HepG2 (cell line): ENCODE data around the gene ARMC2. TPM values are rescaled to one million over a fixed set of nuclear protein-coding genes. Genes with fewer than 3 reads are reported as not detected.

Source experiments
- ARID2 ChIP-seq: sonication (generic); formaldehyde crosslinking; IDR thresholded peaks from 2 replicates; pipeline ENCODE4 v1.8.1; 2022; ENCODE audit warnings: mild to moderate bottlenecking, missing genetic modification reagents, borderline replicate concordance
- CHD4 ChIP-seq: fragments of 200-600 bp; sonication (generic); IDR thresholded peaks from 2 replicates; pipeline ENCODE4 v1.7.0; 2017; ENCODE audit warnings: mild to moderate bottlenecking, low read length, borderline replicate concordance
- ELF4 ChIP-seq: sonication (generic); formaldehyde crosslinking; IDR thresholded peaks from 2 replicates; pipeline ENCODE4 v1.5.0; 2020; ENCODE audit warnings: missing genetic modification reagents, mild to moderate bottlenecking, moderate library complexity, borderline replicate concordance
- FOXK1 ChIP-seq: sonication (generic); formaldehyde crosslinking; IDR thresholded peaks from 2 replicates; pipeline ENCODE4 v1.4.0; 2020; ENCODE audit warnings: low read depth, missing genetic modification reagents, borderline replicate concordance
- GABPB1 ChIP-seq: IDR thresholded peaks from 2 replicates; pipeline ENCODE4 v1.6.1; 2016; ENCODE audit warnings: mild to moderate bottlenecking, missing genetic modification reagents, moderate library complexity, missing compliant biosample characterization
- KAT2B ChIP-seq: fragments of 150-350 bp; IDR thresholded peaks from 2 replicates; pipeline ENCODE4 v1.6.1; 2014; ENCODE audit warnings: low read depth, low read length, borderline replicate concordance
- NFKBIZ ChIP-seq: IDR thresholded peaks from 2 replicates; pipeline ENCODE4 v1.6.1; 2018; ENCODE audit warnings: missing genetic modification reagents, missing compliant biosample characterization
- RCOR2 ChIP-seq: IDR thresholded peaks from 2 replicates; pipeline ENCODE4 v1.6.1; 2016; ENCODE audit warnings: missing biosample characterization, missing genetic modification reagents
- RNF2 ChIP-seq: fragments of 450-650 bp; conservative IDR thresholded peaks from 2 replicates; pipeline ENCODE4 v1.6.1; 2016; ENCODE audit warnings: low read depth
- SNAPC2 ChIP-seq: sonication (generic); formaldehyde crosslinking; IDR thresholded peaks from 2 replicates; pipeline ENCODE4 v1.8.1; 2022; ENCODE audit warnings: mild to moderate bottlenecking, missing genetic modification reagents
- SOX6 ChIP-seq, 2 experiments: fragments of 450-650 bp in 1 of 2; sonication (generic) in 1 of 2; formaldehyde crosslinking in 1 of 2; IDR thresholded peaks; 2 replicates each; pipeline versions ENCODE4 v1.4.0 to v1.6.1; 2017 to 2020; ENCODE audit warnings: antibody characterized with exemption in 1 of 2, mild to moderate bottlenecking in 1 of 2, missing genetic modification reagents in 1 of 2
- SP1 ChIP-seq, 2 experiments: fragments of 450-650 bp in 1 of 2; sonication (generic) in 1 of 2; formaldehyde crosslinking in 1 of 2; IDR thresholded peaks; 2 replicates each; pipeline versions ENCODE4 v1.4.0 to v1.6.1; 2016 to 2020; ENCODE audit warnings: missing genetic modification reagents in 1 of 2
- ZFP90 ChIP-seq: sonication (generic); formaldehyde crosslinking; IDR thresholded peaks from 2 replicates; pipeline ENCODE4 v1.8.0; 2022; ENCODE audit warnings: missing genetic modification reagents, mild to moderate bottlenecking, inconsistent platforms, borderline replicate concordance
- ZNF430 ChIP-seq: sonication (generic); formaldehyde crosslinking; IDR thresholded peaks from 2 replicates; pipeline ENCODE4 v1.9.0; 2021; ENCODE audit warnings: mild to moderate bottlenecking, missing genetic modification reagents
- ZNF674 ChIP-seq: sonication (generic); formaldehyde crosslinking; IDR thresholded peaks from 2 replicates; pipeline ENCODE4 v1.5.0; 2020; ENCODE audit warnings: low read depth, mild to moderate bottlenecking, missing genetic modification reagents
- ZSCAN5A ChIP-seq: sonication (generic); formaldehyde crosslinking; IDR thresholded peaks from 2 replicates; pipeline ENCODE4 v1.8.0; 2022; ENCODE audit warnings: mild to moderate bottlenecking, missing genetic modification reagents, borderline replicate concordance
- polyA plus RNA-seq, 8 experiments: library from polyadenylated mRNA; depleted of rRNA in 3 of 8; stranded (reverse) in 7 of 8; unstranded in 1 of 8; fragments of >200 nt; fragmentation: Illumina TruSeq in 4 of 8; extraction: Trizol in 4 of 8; gene quantifications; 2 replicates each; pipeline versions ENCODE4 v1.2.1 to v1.2.3, GENCODE V29; 2011 to 2016; ENCODE audit warnings: low read depth in 4 of 8, missing spikeins in 1 of 8, mixed read lengths in 1 of 8; ENCODE audit not compliant: insufficient read depth in 1 of 8
- total RNA-seq, 5 experiments: library from RNA; depleted of rRNA; stranded (reverse); fragments of >200 nt; fragmentation: Illumina TruSeq; extraction: Trizol; gene quantifications; 2 replicates each; pipeline ENCODE4 v1.2.3, GENCODE V29; 2016; ENCODE audit warnings: low read depth in 1 of 5
- TF ChIP-seq, protein P1 (sequence below), 2 experiments: IDR thresholded peaks; 2 replicates each; pipeline ENCODE4 v1.6.1; 2011 to 2012; ENCODE audit warnings: low read length in 2 of 2, borderline replicate concordance in 1 of 2, low read depth in 1 of 2, mild to moderate bottlenecking in 1 of 2, moderate library complexity in 1 of 2
- TF ChIP-seq, protein P2 (sequence below): sonication (generic); formaldehyde crosslinking; IDR thresholded peaks from 2 replicates; pipeline ENCODE4 v1.5.1; 2020; ENCODE audit warnings: mild to moderate bottlenecking, moderate library complexity, missing genetic modification reagents
- TF ChIP-seq, protein P3 (sequence below): sonication (generic); formaldehyde crosslinking; conservative IDR thresholded peaks from 2 replicates; pipeline ENCODE4 v1.8.0; 2022; ENCODE audit warnings: low read depth, missing genetic modification reagents

ARMC2 gene
- total and polyA plus RNA-seq, 2 of the 13 experiments (the other 11 are each of a cell fraction or from before 2014, with no cell fraction given): 1.4 to 3.2 TPM

DNA sequence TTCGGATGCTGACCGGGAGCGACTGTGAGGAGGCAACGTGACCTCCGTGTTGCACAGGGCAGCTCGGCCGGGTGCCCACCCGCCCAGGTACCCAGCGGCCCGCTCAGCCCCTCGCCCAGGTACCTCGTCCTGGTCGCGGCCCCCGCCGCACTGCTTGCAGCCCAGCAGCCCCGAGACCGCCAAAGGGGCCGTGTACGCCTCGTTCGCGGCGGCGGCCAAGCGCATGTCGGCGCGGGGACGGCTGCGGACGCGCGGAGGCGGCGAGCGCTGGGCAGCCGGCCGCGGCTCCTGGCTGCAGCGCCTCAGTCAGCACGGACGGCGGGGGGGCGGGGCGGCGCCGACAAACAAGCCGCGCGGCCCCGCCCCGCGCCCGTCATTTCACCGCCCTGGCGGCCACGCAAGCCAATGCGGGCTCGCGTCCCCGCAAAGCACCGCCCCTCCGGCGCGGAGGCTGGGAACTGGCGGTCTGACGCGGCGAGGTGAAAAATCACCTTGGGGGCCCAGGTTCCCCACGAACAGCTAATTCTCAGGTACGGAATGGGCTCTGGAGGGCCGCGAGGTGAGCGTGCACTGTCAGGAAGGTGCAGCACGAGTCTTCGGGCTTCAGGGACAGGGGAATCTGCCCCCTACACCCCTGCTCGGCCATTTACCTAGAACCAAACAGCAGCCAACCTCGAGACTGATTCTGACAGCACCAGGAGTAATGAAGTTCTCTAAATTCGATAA is 161.2 kb downstream of the ARMC2 start (continued):
- TF ChIP-seq, protein P1, sequence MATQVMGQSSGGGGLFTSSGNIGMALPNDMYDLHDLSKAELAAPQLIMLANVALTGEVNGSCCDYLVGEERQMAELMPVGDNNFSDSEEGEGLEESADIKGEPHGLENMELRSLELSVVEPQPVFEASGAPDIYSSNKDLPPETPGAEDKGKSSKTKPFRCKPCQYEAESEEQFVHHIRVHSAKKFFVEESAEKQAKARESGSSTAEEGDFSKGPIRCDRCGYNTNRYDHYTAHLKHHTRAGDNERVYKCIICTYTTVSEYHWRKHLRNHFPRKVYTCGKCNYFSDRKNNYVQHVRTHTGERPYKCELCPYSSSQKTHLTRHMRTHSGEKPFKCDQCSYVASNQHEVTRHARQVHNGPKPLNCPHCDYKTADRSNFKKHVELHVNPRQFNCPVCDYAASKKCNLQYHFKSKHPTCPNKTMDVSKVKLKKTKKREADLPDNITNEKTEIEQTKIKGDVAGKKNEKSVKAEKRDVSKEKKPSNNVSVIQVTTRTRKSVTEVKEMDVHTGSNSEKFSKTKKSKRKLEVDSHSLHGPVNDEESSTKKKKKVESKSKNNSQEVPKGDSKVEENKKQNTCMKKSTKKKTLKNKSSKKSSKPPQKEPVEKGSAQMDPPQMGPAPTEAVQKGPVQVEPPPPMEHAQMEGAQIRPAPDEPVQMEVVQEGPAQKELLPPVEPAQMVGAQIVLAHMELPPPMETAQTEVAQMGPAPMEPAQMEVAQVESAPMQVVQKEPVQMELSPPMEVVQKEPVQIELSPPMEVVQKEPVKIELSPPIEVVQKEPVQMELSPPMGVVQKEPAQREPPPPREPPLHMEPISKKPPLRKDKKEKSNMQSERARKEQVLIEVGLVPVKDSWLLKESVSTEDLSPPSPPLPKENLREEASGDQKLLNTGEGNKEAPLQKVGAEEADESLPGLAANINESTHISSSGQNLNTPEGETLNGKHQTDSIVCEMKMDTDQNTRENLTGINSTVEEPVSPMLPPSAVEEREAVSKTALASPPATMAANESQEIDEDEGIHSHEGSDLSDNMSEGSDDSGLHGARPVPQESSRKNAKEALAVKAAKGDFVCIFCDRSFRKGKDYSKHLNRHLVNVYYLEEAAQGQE (IDR thresholded peaks at IDR 0.05; ENCODE audit: borderline replicate concordance in 1 of 2, low read depth in 1 of 2, low read length in 2 of 2): no peak
- peak; percentile 53; the same call in 1 of the 2 replicates for TF ChIP-seq ZNF430 (CRISPR knock-in tag)
- no peak for TF ChIP-seq SOX6 (IDR thresholded peaks at IDR 0.05)
- 0 out of 2 replicates have a peak, but pooled peaks have one; percentile 6 for TF ChIP-seq SOX6 (CRISPR knock-in tag; IDR thresholded peaks at IDR 0.05)
- TF ChIP-seq GABPB1: peak; percentile 72; the same call in 1 of the 2 replicates
- TF ChIP-seq SNAPC2: no peak
- TF ChIP-seq SP1 (IDR thresholded peaks at IDR 0.05): no peak
- TF ChIP-seq SP1 (CRISPR knock-in tag; IDR thresholded peaks at IDR 0.05): peak; percentile 87
- no peak for TF ChIP-seq RCOR2
- TF ChIP-seq ZFP90: no peak; the same call in 1 of the 2 replicates
- no peak for TF ChIP-seq CHD4
- TF ChIP-seq RNF2: no peak
- TF ChIP-seq, protein P2, sequence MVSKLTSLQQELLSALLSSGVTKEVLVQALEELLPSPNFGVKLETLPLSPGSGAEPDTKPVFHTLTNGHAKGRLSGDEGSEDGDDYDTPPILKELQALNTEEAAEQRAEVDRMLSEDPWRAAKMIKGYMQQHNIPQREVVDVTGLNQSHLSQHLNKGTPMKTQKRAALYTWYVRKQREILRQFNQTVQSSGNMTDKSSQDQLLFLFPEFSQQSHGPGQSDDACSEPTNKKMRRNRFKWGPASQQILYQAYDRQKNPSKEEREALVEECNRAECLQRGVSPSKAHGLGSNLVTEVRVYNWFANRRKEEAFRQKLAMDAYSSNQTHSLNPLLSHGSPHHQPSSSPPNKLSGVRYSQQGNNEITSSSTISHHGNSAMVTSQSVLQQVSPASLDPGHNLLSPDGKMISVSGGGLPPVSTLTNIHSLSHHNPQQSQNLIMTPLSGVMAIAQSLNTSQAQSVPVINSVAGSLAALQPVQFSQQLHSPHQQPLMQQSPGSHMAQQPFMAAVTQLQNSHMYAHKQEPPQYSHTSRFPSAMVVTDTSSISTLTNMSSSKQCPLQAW (CRISPR knock-in tag): no peak; the same call in 1 of the 2 replicates
- no peak for TF ChIP-seq FOXK1 (CRISPR knock-in tag)
- TF ChIP-seq KAT2B: no peak
- TF ChIP-seq NFKBIZ: no peak
- TF ChIP-seq ARID2 (CRISPR knock-in tag): peak; percentile 64; the same call in 1 of the 2 replicates
- TF ChIP-seq ZNF674 (CRISPR knock-in tag): no peak
- no peak for TF ChIP-seq ELF4
- TF ChIP-seq, protein P3, sequence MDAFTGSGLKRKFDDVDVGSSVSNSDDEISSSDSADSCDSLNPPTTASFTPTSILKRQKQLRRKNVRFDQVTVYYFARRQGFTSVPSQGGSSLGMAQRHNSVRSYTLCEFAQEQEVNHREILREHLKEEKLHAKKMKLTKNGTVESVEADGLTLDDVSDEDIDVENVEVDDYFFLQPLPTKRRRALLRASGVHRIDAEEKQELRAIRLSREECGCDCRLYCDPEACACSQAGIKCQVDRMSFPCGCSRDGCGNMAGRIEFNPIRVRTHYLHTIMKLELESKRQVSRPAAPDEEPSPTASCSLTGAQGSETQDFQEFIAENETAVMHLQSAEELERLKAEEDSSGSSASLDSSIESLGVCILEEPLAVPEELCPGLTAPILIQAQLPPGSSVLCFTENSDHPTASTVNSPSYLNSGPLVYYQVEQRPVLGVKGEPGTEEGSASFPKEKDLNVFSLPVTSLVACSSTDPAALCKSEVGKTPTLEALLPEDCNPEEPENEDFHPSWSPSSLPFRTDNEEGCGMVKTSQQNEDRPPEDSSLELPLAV (CRISPR knock-in tag): no peak
- TF ChIP-seq ZSCAN5A: no peak
